HG03060 (cell line): Measurements from ENCODE around the gene SERPINI1.

Source experiments
- ATAC-seq: cut with Tn5 transposase; IDR thresholded peaks from one replicate; pipeline ENCODE4 v1.9.1; 2021; ENCODE audit warnings: low read depth, moderate number of reproducible peaks; ENCODE audit not compliant: unreplicated experiment

Gene SERPINI1

GRCh38 chr3:167839460-167840134 lies 104.1 kb downstream of the SERPINI1 start:
- ATAC-seq: peak; percentile 47

GRCh38 chr3:167840247-167840646 lies 104.7 kb downstream of the SERPINI1 start:
- ATAC-seq: no peak

GRCh38 chr3:167843481-167843880 lies 108.0 kb downstream of the SERPINI1 start:
- ATAC-seq: no peak

GRCh38 chr3:167843886-167844285 lies 108.4 kb downstream of the SERPINI1 start:
- peak; percentile 63 for ATAC-seq

- ATAC-seq: no peak
Measured at GRCh38 chr3:167844528-167844927, 109.0 kb downstream of the SERPINI1 start.

GRCh38 chr3:167851171-167851570 lies 115.7 kb downstream of the SERPINI1 start:
- no peak for ATAC-seq

- no peak for ATAC-seq
Measured at GRCh38 chr3:167851749-167852148, 116.2 kb downstream of the SERPINI1 start.

GRCh38 chr3:167852216-167852615 lies 116.7 kb downstream of the SERPINI1 start:
- no peak for ATAC-seq

GRCh38 chr3:167854063-167854462 lies 118.5 kb downstream of the SERPINI1 start:
- ATAC-seq: no peak

- no peak for ATAC-seq
Measured at GRCh38 chr3:167854846-167855245, 119.3 kb downstream of the SERPINI1 start.

- ATAC-seq: no peak
Measured at GRCh38 chr3:167855306-167855705, 119.8 kb downstream of the SERPINI1 start.

GRCh38 chr3:167858865-167859264 lies 123.3 kb downstream of the SERPINI1 start:
- ATAC-seq: no peak

GRCh38 chr3:167859610-167860009 lies 124.1 kb downstream of the SERPINI1 start:
- ATAC-seq: no peak

- no peak for ATAC-seq
Measured at GRCh38 chr3:167861649-167862048, 126.1 kb downstream of the SERPINI1 start.

- no peak for ATAC-seq
Measured at GRCh38 chr3:167862104-167862730, 126.7 kb downstream of the SERPINI1 start.

GRCh38 chr3:167863811-167864551 lies 128.5 kb downstream of the SERPINI1 start:
- no peak for ATAC-seq

GRCh38 chr3:167864552-167864874 lies 129.0 kb downstream of the SERPINI1 start:
- no peak for ATAC-seq

- ATAC-seq: no peak
Measured at GRCh38 chr3:167866331-167866730, 130.8 kb downstream of the SERPINI1 start.

GRCh38 chr3:167867981-167868380 lies 132.5 kb downstream of the SERPINI1 start:
- no peak for ATAC-seq

- no peak for ATAC-seq
Measured at GRCh38 chr3:167870181-167870580, 134.7 kb downstream of the SERPINI1 start.

- ATAC-seq: no peak
Measured at GRCh38 chr3:167870759-167871158, 135.2 kb downstream of the SERPINI1 start.

- ATAC-seq: no peak
Measured at GRCh38 chr3:167872032-167872431, 136.5 kb downstream of the SERPINI1 start.
